Thyroid gland (tissue), 4 donors: ENCODE data around the gene GRIA1. TPM values are rescaled to one million over a fixed set of nuclear protein-coding genes. Genes with fewer than 3 reads are reported as not detected.

Experiments used
- DNase-seq, 2 donors: peaks; one replicate each; pipeline ENCODE4 v3.0.0-alpha.2; 2019
- H3K27ac ChIP-seq, 3 donors: fragments of 200-600 bp; sonication (generic); 1 replicate in 2 of 3; 2 replicates in 1 of 3; pipeline ENCODE4 v1.5.1; 2016 to 2019; ENCODE audit warnings: mild to moderate bottlenecking in 1 of 3, moderate library complexity in 1 of 3
- H3K27me3 ChIP-seq: fragments of 200-600 bp; sonication (generic); one replicate; pipeline ENCODE4 v1.5.1; 2019
- H3K36me3 ChIP-seq, 2 donors: fragments of 200-600 bp; sonication (generic); one replicate each; pipeline ENCODE4 v1.5.1; 2016 to 2019
- H3K4me1 ChIP-seq, 2 donors: fragments of 200-600 bp; sonication (generic); one replicate each; pipeline ENCODE4 v1.5.1; 2017 to 2019
- H3K4me3 ChIP-seq, 3 donors: fragments of 200-600 bp; sonication (generic); replicated peaks in 1 of 3; 1 replicate in 2 of 3; 2 replicates in 1 of 3; pipeline ENCODE4 v1.5.1; 2016; ENCODE audit warnings: mild to moderate bottlenecking in 1 of 3
- H3K9me3 ChIP-seq: fragments of 200-600 bp; sonication (generic); one replicate; pipeline ENCODE4 v1.5.1; 2017
- POLR2A ChIP-seq, 2 donors: fragments of 450-650 bp; IDR thresholded peaks; one replicate each; pipeline ENCODE4 v1.6.1; 2017; ENCODE audit warnings: antibody characterized with exemption in 2 of 2, mild to moderate bottlenecking in 2 of 2, moderate library complexity in 1 of 2
- WGBS, 2 donors: methylation state at CpG; one replicate each; pipeline ENCODE4 v1.1.5; 2017; 5-methylcytosine and 5-hydroxymethylcytosine counted together
- intact Hi-C: fragments of 100-400 bp; cut with DNase I; formaldehyde crosslinking; loops from one replicate; pipeline ENCODE4 v1.15.1; 2023
- total RNA-seq, 4 donors: library from RNA; depleted of rRNA; stranded (reverse); fragments of >200 nt; gene quantifications; one replicate each; pipeline ENCODE4 v1.2.3, GENCODE V29; 2016
- TF ChIP-seq, protein P1 (sequence below), 6 experiments: fragments of 200-600 bp in 3 of 6; fragments of 450-650 bp in 3 of 6; sonication (generic) in 3 of 6; IDR thresholded peaks; one replicate each; pipeline ENCODE4 v1.5.1; 2016 to 2019; ENCODE audit warnings: antibody characterized with exemption in 6 of 6, mild to moderate bottlenecking in 2 of 6, inconsistent platforms in 1 of 6, moderate library complexity in 1 of 6

The GRIA1 gene
- total RNA-seq, 4 donors from 2014 or later = 0.21 to 2.6 (median 0.79) TPM

DNA sequence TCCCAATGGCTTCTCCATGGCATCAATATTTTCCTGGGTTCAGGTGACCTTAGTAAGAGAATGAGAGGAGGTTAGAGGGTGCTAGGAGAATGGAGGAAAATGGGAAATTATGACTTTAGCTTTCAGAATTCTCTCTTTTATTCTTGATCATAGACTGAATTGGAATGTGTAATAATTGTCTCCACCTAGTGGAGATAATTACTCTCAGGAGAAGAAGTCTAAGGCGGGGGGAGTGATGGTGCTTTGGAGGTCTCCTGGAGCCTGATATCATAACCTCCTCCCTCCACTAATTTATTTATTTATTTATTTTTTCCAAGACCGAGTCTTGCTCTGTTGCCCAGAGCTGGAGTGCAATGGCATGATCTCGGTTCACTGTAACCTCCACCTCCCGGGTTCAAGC lies 221.3 kb downstream of the GRIA1 start:
- 92 to 97% methylated on average over 4 of the region's 4 CpGs for WGBS, 2 donors
- no peaks in the 10 kb centered on the region for H3K4me1 ChIP-seq
- no peak for DNase-seq

DNA sequence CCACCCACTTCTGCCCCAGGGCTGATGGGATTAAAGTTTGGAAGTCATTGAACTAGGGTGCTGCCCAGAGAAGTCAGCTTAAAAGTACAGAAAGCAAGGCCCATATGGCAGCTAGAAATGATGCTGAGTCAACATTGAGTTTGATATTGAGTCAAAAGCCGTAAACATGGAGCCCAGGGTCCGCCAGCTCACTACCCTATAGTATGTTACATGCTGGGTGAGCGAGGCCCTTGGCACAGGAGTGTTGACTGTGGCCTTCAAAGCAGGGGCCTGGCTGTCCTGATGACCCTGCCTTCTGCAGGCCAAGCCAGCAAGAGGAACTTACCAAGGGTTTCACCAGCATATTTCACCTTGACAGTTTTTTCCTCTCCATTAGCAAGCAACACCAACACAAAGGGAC lies 222.5 kb downstream of the GRIA1 start:
- TF ChIP-seq POLR2A (IDR thresholded peaks at IDR 0.05) = no peak
- H3K4me1 ChIP-seq = no peaks in the 10 kb centered on the region
- DNase-seq = no peak
- H3K9me3 ChIP-seq = no peaks in the 10 kb centered on the region
- intact Hi-C loops = no loop called here
- H3K36me3 ChIP-seq = no peaks in the 10 kb centered on the region
- H3K27ac ChIP-seq = no peak overlapping the region
- no peak overlapping the region for H3K4me3 ChIP-seq
- no peaks in the 10 kb centered on the region for H3K27me3 ChIP-seq
- 91 to 93% methylated on average over 3 of the region's 3 CpGs for WGBS, 2 donors

More for the DNA sequence above, 221.3 kb downstream of the GRIA1 start:
- no peaks in the 10 kb centered on the region for H3K27me3 ChIP-seq
- no peak overlapping the region for H3K27ac ChIP-seq
- no peaks in the 10 kb centered on the region for H3K36me3 ChIP-seq
- intact Hi-C loops = no loop called here
- TF ChIP-seq, protein P1, sequence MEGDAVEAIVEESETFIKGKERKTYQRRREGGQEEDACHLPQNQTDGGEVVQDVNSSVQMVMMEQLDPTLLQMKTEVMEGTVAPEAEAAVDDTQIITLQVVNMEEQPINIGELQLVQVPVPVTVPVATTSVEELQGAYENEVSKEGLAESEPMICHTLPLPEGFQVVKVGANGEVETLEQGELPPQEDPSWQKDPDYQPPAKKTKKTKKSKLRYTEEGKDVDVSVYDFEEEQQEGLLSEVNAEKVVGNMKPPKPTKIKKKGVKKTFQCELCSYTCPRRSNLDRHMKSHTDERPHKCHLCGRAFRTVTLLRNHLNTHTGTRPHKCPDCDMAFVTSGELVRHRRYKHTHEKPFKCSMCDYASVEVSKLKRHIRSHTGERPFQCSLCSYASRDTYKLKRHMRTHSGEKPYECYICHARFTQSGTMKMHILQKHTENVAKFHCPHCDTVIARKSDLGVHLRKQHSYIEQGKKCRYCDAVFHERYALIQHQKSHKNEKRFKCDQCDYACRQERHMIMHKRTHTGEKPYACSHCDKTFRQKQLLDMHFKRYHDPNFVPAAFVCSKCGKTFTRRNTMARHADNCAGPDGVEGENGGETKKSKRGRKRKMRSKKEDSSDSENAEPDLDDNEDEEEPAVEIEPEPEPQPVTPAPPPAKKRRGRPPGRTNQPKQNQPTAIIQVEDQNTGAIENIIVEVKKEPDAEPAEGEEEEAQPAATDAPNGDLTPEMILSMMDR (IDR thresholded peaks at IDR 0.05) = no peak
- TF ChIP-seq POLR2A (IDR thresholded peaks at IDR 0.05) = no peak
- no peaks in the 10 kb centered on the region for H3K9me3 ChIP-seq
- H3K4me3 ChIP-seq = no peak overlapping the region

DNA sequence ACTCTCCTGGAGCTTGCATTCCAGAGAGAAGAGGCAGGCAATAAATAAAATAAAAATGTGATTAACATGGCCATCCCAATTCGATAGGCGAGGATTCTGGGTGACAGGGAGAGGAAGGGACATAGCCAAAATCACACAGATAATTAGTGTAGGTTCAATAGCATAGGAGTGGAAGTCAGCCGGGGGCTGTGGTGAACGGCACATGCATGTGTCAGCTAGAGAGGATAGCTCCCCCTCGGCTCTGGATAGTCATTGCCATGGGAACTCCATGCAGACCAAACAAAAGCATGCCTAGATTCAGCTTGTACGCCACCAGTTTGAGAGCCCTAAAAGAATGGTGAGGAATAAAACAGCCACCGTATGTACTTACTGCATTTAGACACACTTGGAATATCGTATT lies 223.5 kb downstream of the GRIA1 start:
- H3K9me3 ChIP-seq = no peaks in the 10 kb centered on the region
- no peak for DNase-seq
- 57 to 58% methylated on average over 8 of the region's 8 CpGs for WGBS, 2 donors
- H3K27me3 ChIP-seq = no peaks in the 10 kb centered on the region
- no peak overlapping the region for H3K27ac ChIP-seq
- no peaks in the 10 kb centered on the region for H3K4me1 ChIP-seq
- no peak overlapping the region for H3K4me3 ChIP-seq
- TF ChIP-seq POLR2A (IDR thresholded peaks at IDR 0.05) = no peak
- TF ChIP-seq, protein P1 (IDR thresholded peaks at IDR 0.05) = no peak
- no peaks in the 10 kb centered on the region for H3K36me3 ChIP-seq
- intact Hi-C loops = no loop called here

DNA sequence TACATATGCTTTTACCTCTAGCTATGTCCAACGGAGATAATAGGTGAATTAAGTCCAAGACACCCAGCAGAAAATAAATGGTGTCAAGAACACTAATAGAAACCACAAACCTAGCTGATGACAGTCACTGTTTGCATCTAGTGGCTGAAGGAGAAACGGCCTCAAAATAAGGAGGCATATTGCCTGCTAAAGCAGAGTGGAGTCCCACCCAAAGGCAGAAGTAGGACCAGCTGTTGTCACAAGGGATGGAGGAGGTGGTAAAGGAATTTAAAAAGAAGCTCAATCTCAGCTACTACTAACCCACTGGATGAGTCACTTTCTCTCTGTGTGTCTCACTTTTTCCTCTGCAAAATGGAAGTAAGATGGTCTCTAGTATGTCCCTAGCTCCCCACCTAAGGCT lies 224.3 kb downstream of the GRIA1 start:
- H3K4me1 ChIP-seq = no peaks in the 10 kb centered on the region
- intact Hi-C loops = no loop called here
- no peak for DNase-seq
- TF ChIP-seq, protein P1 (IDR thresholded peaks at IDR 0.05) = no peak
- TF ChIP-seq POLR2A (IDR thresholded peaks at IDR 0.05) = no peak
- H3K27me3 ChIP-seq = no peaks in the 10 kb centered on the region
- H3K36me3 ChIP-seq = no peaks in the 10 kb centered on the region
- no peaks in the 10 kb centered on the region for H3K9me3 ChIP-seq
- no peak overlapping the region for H3K4me3 ChIP-seq
- WGBS, 2 donors = 85 to 87% methylated on average over 2 of the region's 2 CpGs
- H3K27ac ChIP-seq = no peak overlapping the region

DNA sequence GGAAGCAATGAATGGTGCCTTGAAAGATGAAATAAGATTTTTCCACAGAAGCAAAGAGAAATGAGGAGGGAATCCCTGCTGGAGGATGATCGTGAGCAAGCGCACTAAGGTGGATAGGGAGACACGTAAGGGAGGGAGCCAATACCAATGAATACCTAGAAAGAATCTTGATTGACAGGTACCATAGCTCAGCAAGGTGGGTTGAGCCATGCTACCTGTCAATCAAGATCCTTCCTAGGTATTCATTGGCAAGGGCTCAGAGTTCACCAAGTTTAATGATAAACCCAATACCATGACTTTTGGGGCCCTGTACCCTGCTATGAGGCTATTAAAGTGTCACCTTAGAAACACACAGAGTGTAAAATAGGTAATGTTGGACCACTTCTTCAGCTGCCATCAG lies 226.8 kb downstream of the GRIA1 start:
- DNase-seq = no peak
- no peaks in the 10 kb centered on the region for H3K36me3 ChIP-seq
- no peaks in the 10 kb centered on the region for H3K27me3 ChIP-seq
- H3K27ac ChIP-seq = no peak overlapping the region
- 95 to 97% methylated on average over 3 of the region's 3 CpGs for WGBS, 2 donors
- TF ChIP-seq, protein P1 (IDR thresholded peaks at IDR 0.05) = no peak
- TF ChIP-seq POLR2A (IDR thresholded peaks at IDR 0.05) = no peak
- no peaks in the 10 kb centered on the region for H3K9me3 ChIP-seq
- intact Hi-C loops = no loop called here
- H3K4me1 ChIP-seq = no peaks in the 10 kb centered on the region
- no peak overlapping the region for H3K4me3 ChIP-seq

DNA sequence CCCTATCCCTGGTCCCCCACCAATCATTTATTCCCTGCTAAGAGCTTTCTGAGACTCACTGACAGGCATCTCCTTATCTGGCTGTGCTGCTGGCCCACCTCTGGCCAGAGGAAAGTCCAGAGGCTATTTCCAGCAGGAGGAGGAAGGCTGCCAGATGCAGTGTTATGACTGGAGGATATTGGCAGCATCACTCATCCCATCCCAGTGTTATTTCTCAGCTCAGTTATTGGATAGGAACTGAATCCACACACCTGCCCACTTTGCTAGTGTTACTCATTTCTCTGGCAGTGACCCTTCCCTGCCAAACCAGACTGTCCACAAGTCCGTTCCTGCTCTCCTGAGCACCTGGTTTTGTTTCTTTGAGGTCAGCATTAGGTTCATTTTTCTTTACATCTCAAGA lies 228.2 kb downstream of the GRIA1 start:
- no peak overlapping the region for H3K4me3 ChIP-seq
- WGBS, 2 donors = 40 to 43% methylated on average over 1 of the region's 1 CpG
- TF ChIP-seq POLR2A (IDR thresholded peaks at IDR 0.05) = no peak
- TF ChIP-seq, protein P1 (IDR thresholded peaks at IDR 0.05) = no peak
- no peak for DNase-seq
- no peaks in the 10 kb centered on the region for H3K9me3 ChIP-seq
- intact Hi-C loops = no loop called here
- H3K4me1 ChIP-seq = no peaks in the 10 kb centered on the region
- H3K27ac ChIP-seq = no peak overlapping the region
- no peaks in the 10 kb centered on the region for H3K27me3 ChIP-seq
- H3K36me3 ChIP-seq = no peaks in the 10 kb centered on the region
